HCT116 (cell line): ENCODE data around the gene LGALS12.

Experiments
- CTCF ChIP-seq, 3 experiments: fragments of 200-600 bp in 1 of 3; sonication (generic) in 1 of 3; IDR thresholded peaks in 2 of 3; conservative IDR thresholded peaks in 1 of 3; 2 replicates each; pipeline ENCODE4 v1.5.1; 2012 to 2017; ENCODE audit warnings: low read depth in 2 of 3, low read length in 2 of 3, antibody characterized with exemption in 1 of 3, borderline replicate concordance in 1 of 3, control low read depth in 1 of 3, mild to moderate bottlenecking in 1 of 3, mixed read lengths in 1 of 3, mixed run types in 1 of 3, moderate library complexity in 1 of 3; ENCODE audit not compliant: insufficient read depth in 1 of 3
- FOSL1 ChIP-seq: IDR thresholded peaks from 2 replicates; pipeline ENCODE4 v1.6.1; 2012; ENCODE audit warnings: low read depth
- POLR2AphosphoS5 ChIP-seq: IDR thresholded peaks from 2 replicates; pipeline ENCODE4 v1.6.1; 2011; ENCODE audit warnings: mild to moderate bottlenecking, low read depth, low read length, moderate library complexity
- REST ChIP-seq: IDR thresholded peaks from 2 replicates; pipeline ENCODE4 v1.6.1; 2012; ENCODE audit warnings: low read depth
- SRF ChIP-seq: IDR thresholded peaks from 2 replicates; pipeline ENCODE4 v1.6.1; 2012; ENCODE audit warnings: low read depth
- ZBTB33 ChIP-seq: IDR thresholded peaks from 2 replicates; pipeline ENCODE4 v1.6.1; 2011; ENCODE audit warnings: mild to moderate bottlenecking, low read length, moderate library complexity; ENCODE audit not compliant: insufficient replicate concordance; ENCODE audit errors: extremely low read depth
- ZNF274 ChIP-seq: fragments of 200-500 bp; sonication (Bioruptor generic); IDR thresholded peaks from 2 replicates; pipeline ENCODE4 v1.6.1; 2014; ENCODE audit warnings: mild to moderate bottlenecking, low read depth, low read length, inconsistent platforms

- TF ChIP-seq CTCF (IDR thresholded peaks at IDR 0.05 in 2 of 3, conservative IDR thresholded peaks at IDR 0.05 in 1 of 3; ENCODE audit: borderline replicate concordance in 1 of 3, insufficient read depth in 1 of 3, low read depth in 2 of 3, low read length in 2 of 3) (no peak), ZNF274 (no peak), FOSL1 (no peak), REST (no peak), POLR2AphosphoS5 (no peak), ZBTB33 (no peak), SRF (no peak)
Measured at GRCh38 chr11:63511048-63511748, 5.3 kb downstream of the LGALS12 start.
